RWPE2 (cell line): Measurements from ENCODE around the gene IRGQ.
A peak's percentile ranks its signal among the peaks of the same experiment; 100 is the strongest.

ENCODE experiments used
- ATAC-seq: fragments of 200-7000 bp; cut with Tn5 transposase; 3 replicates; pipeline ENCODE4 v1.9.1; 2021; ENCODE audit warnings: low read depth
- DNase-seq: peaks from one replicate; pipeline ENCODE4 v3.0.0-alpha.2; 2020; ENCODE audit warnings: low spot score
- H3K27ac ChIP-seq: fragments of 450-650 bp; 2 replicates; pipeline ENCODE4 v1.5.1; 2017; ENCODE audit warnings: mild to moderate bottlenecking; ENCODE audit not compliant: poor library complexity, severe bottlenecking
- H3K27me3 ChIP-seq: fragments of 250-450 bp; sonication (Bioruptor Pico); 2 replicates; pipeline ENCODE4 v1.5.1; 2021; ENCODE audit warnings: mild to moderate bottlenecking, moderate library complexity; ENCODE audit not compliant: insufficient read depth, poor library complexity, severe bottlenecking
- H3K36me3 ChIP-seq: fragments of 250-450 bp; sonication (Bioruptor Pico); 2 replicates; pipeline ENCODE4 v1.5.1; 2020; ENCODE audit warnings: low read depth, mild to moderate bottlenecking, moderate library complexity
- H3K4me1 ChIP-seq: fragments of 250-450 bp; sonication (Bioruptor Pico); 2 replicates; pipeline ENCODE4 v1.5.1; 2021; ENCODE audit warnings: mild to moderate bottlenecking, moderate library complexity; ENCODE audit not compliant: insufficient read depth, poor library complexity, severe bottlenecking
- H3K4me3 ChIP-seq: fragments of 250-450 bp; sonication (Bioruptor Pico); 2 replicates; pipeline ENCODE4 v1.5.1; 2021; ENCODE audit warnings: mild to moderate bottlenecking, moderate library complexity; ENCODE audit not compliant: severe bottlenecking
- H3K9me3 ChIP-seq: fragments of 250-450 bp; sonication (Bioruptor Pico); 2 replicates; pipeline ENCODE4 v1.5.1; 2021; ENCODE audit warnings: mild to moderate bottlenecking, moderate library complexity; ENCODE audit not compliant: severe bottlenecking
- TF ChIP-seq, protein P1 (sequence below): fragments of 450-650 bp; IDR thresholded peaks from one replicate; pipeline ENCODE4 v1.5.1; 2017; ENCODE audit warnings: mild to moderate bottlenecking, moderate library complexity; ENCODE audit not compliant: poor library complexity, severe bottlenecking

The IRGQ gene

GRCh38 chr19:43594710-43595604, 977 bp downstream of the IRGQ start:
- ATAC-seq (peak; percentile 30; the same call in 2 of the 3 replicates), DNase-seq (no peak)
- Histone ChIP-seq H3K4me1 (no peaks in the 10 kb centered on the region), H3K27ac (peak overlapping the region; percentile 56), H3K36me3 (peaks cover 22% of the 10 kb centered on the region), H3K27me3 (no peaks in the 10 kb centered on the region), H3K9me3 (no peaks in the 10 kb centered on the region), H3K4me3 (peak overlapping the region; percentile 59)
- TF ChIP-seq, protein P1, sequence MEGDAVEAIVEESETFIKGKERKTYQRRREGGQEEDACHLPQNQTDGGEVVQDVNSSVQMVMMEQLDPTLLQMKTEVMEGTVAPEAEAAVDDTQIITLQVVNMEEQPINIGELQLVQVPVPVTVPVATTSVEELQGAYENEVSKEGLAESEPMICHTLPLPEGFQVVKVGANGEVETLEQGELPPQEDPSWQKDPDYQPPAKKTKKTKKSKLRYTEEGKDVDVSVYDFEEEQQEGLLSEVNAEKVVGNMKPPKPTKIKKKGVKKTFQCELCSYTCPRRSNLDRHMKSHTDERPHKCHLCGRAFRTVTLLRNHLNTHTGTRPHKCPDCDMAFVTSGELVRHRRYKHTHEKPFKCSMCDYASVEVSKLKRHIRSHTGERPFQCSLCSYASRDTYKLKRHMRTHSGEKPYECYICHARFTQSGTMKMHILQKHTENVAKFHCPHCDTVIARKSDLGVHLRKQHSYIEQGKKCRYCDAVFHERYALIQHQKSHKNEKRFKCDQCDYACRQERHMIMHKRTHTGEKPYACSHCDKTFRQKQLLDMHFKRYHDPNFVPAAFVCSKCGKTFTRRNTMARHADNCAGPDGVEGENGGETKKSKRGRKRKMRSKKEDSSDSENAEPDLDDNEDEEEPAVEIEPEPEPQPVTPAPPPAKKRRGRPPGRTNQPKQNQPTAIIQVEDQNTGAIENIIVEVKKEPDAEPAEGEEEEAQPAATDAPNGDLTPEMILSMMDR: peak; percentile 76

DNA sequence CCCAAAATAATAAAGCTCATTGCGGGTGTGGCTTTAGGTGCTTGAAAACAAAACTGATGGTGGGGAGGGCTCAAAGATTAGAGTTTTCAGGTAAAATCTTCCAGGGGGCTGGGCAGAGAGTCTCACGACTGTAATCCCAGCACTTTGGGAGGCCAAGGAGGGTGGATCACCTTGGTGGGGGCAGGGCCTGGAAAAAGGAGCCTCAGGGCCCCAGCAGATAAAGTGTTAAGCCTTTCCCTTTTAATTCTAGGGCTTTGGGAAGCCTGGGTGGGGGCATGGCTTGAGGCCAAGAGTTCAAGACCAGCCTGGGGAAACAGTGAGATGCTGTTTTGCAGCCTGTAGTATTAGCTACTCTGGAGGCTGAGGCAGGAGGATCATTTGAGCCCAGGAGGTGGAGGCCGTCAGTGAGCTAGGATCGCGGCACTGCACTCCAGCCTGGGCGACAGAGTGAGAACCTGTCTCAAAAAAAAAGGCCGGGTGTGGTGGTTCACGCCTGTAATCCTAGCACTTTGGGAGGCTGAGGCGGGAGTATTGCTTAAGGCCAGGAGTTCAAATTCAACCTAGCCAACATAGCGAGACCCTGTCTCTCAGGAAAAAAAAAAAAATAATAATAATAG, 1.7 kb downstream of the IRGQ start:
- Histone ChIP-seq H3K27ac (no peak overlapping the region), H3K4me3 (peak overlapping the region; percentile 59)
- no peak for ATAC-seq

DNA sequence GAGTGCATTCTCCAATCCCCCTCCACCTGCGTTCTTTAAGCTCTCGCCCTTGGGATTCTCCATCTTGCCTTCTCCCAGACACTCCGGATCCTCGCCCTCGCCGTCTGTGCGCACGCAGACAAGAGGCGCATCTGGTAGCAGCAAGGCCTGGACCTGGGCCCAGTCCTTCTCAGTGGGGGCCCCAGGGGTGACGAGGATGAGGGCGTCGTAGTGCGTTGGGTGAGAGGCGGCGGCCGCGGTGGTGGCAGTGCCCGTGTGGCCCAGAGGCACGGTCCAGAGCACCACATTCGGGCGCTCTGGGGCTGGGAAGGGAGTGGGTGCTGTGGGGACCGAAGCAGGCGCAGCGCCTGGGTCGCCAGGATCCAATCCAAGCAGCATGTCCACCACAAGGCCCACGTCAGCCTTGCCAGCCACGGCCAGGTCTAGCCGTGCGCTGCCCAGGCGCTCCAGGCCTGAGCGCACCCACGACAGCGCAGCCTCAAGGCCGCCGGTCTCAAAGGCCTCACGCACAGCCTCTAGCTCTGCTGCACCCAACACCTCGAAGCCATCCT, 3.1 kb downstream of the IRGQ start:
- H3K4me1 ChIP-seq: no peaks in the 10 kb centered on the region
- H3K36me3 ChIP-seq: peaks cover 22% of the 10 kb centered on the region
- TF ChIP-seq, protein P1: no peak
- DNase-seq (no peak), ATAC-seq (no peak)
- no peak overlapping the region for H3K27ac ChIP-seq
- H3K9me3 ChIP-seq: no peaks in the 10 kb centered on the region
- no peaks in the 10 kb centered on the region for H3K27me3 ChIP-seq
- H3K4me3 ChIP-seq: no peak overlapping the region

More for the DNA sequence above, 1.7 kb downstream of the IRGQ start:
- Histone ChIP-seq H3K4me1 (no peaks in the 10 kb centered on the region), H3K36me3 (peaks cover 22% of the 10 kb centered on the region), H3K9me3 (no peaks in the 10 kb centered on the region), H3K27me3 (no peaks in the 10 kb centered on the region)
- no peak for DNase-seq
- TF ChIP-seq, protein P1: no peak

GRCh38 chr19:43591904-43592772, 3.8 kb downstream of the IRGQ start:
- Histone ChIP-seq H3K9me3 (no peaks in the 10 kb centered on the region), H3K27ac (no peak overlapping the region), H3K27me3 (no peaks in the 10 kb centered on the region), H3K36me3 (peaks cover 22% of the 10 kb centered on the region), H3K4me1 (no peaks in the 10 kb centered on the region), H3K4me3 (no peak overlapping the region)
- DNase-seq: no peak
- TF ChIP-seq, protein P1: no peak
- no peak for ATAC-seq
